Measurements from ENCODE around the gene OR7C1.
"Not testable (repeated sequence)": the region's sequence is repeated elsewhere in the genome, so short reads cannot be mapped to it uniquely, and the experiment has no call there.

- TF ChIP-seq CTCF, POLR2A (IDR thresholded peaks at IDR 0.05): not testable (repeated sequence)
These were observed 54.3 kb downstream of the OR7C1 start for GRCh38 chr19:14780622-14781225.
